Muscle of arm (tissue), 12 donors: ENCODE measurements around the gene DEXI. TPM values are rescaled to one million over a fixed set of nuclear protein-coding genes. Genes with fewer than 3 reads are reported as not detected.

Experiments used
- DNase-seq: peaks from one replicate; pipeline ENCODE4 v3.0.0-alpha.2; 2013
- polyA plus RNA-seq, 12 donors: library from polyadenylated mRNA; unstranded; fragments of 120-200 nt; gene quantifications; one replicate each; pipeline ENCODE4 v1.2.1, GENCODE V29; 2013; ENCODE audit not compliant: insufficient read length in 12 of 12

Gene DEXI
- polyA plus RNA-seq, 12 donors: 14.5 to 60.7 (median 51.0) TPM; not detected in 1

GRCh38 chr16:10897134-10897533 lies 45.1 kb downstream of the DEXI start:
- no peak for DNase-seq

DNA sequence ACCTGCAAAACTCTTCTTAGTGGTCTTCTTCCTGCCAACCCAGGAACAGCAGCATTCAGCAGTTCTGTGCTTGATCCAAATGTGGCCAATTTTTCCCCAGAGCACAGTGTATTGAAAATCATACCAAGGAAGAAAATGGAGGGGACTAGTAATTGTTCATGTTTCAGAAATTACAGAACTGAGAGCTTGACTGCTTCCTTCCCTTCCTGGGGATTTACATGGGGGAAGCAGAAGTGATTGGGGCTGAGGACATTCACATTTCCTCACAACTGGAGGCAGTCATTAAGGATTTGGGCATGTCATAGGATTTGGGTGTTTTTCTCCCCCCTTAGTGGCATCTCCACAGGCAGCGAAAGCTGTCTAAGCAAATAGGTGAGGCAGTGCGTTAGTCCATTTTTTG lies 45.5 kb downstream of the DEXI start:
- DNase-seq: no peak

GRCh38 chr16:10896165-10896564 lies 46.1 kb downstream of the DEXI start:
- no peak for DNase-seq

- DNase-seq: peak; percentile 71
Measured at GRCh38 chr16:10895053-10895946, 47.0 kb downstream of the DEXI start.

GRCh38 chr16:10892782-10893318 lies 49.4 kb downstream of the DEXI start:
- DNase-seq: no peak

DNA sequence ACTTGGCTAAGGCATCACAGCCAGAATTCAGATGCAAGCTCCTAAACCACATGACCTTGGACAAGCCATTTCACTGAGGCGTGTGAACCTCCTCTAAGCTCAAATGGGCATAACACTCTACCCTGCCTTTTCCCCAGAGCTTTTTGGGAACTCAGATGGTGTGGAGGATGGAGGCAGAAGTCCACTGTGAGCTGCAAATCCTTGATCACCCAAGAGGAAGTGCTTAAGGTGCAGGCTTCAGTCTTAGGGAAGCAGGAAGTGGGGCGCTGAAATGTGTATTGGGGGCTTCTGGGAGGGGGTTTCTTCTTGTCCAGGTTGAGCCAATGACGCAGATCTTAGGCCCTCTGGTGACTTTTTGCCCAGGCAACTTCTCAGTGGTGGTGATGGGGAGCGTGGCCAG lies 52.4 kb downstream of the DEXI start:
- DNase-seq: no peak

DNA sequence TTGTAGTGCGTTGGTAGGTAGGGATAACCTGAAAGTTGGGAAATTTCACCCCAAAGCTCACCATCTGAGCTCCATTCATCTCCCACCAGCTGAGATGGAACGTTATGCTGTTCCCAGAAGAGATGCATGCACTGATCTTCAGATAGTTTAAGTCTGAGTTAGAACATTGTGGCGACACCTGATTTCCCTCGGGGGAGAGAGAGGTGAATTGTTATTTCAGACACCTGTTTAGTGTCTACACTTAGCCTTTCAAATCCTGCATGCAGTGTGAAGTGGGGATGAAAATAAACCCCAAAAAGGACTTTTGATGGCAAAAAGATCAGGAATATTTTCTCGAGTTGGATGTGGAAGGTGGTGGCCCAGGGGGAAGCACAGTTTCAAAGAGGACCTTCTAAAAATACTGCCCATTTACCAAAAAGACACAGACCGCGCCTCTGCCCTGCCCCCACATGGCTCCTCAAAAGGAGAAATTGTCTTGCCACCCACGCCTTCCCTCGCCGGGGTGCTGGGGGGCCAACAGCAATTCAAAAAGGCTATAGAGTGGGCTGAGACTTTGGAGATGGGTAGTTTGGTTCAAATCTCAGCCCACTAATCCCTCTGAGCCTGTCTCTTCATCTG lies 53.8 kb downstream of the DEXI start:
- no peak for DNase-seq

GRCh38 chr16:10885246-10885645 lies 57.0 kb downstream of the DEXI start:
- no peak for DNase-seq

GRCh38 chr16:10883004-10883403 lies 59.3 kb downstream of the DEXI start:
- DNase-seq: no peak

DNA sequence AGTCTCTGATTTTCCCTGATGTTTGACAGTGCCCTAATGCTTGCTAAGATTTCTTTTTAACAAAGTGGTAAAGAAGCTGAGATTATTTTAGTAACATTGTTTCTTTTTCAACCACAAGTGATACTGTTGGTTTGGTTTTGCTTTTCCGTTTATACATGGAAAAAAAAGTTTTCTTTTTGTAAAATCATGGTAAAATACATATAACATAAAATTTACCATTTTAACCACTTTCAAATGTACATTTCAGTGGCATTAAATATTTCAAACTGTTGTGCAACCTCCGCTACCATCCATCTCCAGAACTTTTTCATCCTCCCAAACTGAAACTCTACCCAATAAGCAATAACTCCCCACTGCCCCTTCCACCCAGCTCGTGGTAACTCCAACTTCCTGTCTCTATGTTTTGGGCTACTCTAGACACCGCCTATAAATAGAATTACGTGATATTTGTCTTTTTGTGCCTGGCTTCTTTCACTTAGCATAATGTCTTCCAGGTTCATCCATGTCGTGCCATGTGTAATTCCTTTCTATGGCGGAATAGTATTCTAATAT lies 60.7 kb downstream of the DEXI start:
- no peak for DNase-seq

- DNase-seq: no peak
Measured at GRCh38 chr16:10880594-10881452, 61.4 kb downstream of the DEXI start.

DNA sequence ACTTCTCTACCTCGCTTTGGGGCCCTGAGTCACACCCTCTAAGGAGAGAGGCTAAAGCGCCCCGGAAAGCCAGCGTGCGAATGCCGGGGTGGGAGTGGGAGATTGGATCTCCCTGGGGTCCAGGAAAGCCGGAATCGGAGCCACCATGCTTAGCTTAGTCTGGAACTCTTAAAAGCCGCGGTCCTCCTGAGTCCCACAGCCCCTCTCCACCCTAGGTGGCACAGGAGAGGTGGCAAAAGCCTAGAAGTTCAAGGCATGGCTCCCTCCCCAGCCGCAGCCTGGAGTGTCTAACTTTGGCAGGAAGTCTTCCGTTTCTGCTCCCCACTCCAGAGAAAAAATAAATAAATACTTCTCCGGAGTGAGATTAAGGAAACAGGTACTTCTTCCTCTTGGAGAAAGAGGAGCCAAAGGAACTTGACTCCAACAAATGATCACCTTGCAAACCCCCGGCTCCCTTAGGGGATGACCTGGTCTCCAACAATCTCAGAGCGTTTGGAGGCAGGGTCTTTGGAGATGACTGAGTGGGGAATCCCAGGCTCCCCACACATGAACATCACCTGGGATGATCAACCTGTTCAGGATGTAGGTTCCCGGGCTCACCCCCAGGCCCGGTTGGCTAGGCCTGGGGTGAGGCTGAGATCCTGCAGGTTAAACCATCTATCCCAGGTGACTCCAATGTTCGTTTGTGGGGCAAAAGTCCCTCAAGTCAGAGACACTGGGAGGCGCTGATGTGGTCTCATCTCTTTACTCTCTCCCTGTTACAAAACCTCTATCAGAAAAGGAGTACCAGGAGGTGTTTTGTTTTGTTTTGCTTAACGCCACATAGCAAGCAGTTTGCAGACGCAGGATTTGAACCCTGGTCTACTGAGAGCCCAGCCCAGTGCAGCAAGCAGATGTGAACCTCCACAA lies 62.3 kb downstream of the DEXI start:
- no peak for DNase-seq

Other genes starting within 250 kb of the DEXI start
- under 1 TPM in 2 of 12 donors, not detected in 10; 0.16 to 0.29 TPM for gene TEKT5, start 247.5 kb downstream of the DEXI start, polyA plus RNA-seq
- gene NUBP1, start 198.6 kb downstream of the DEXI start, polyA plus RNA-seq: 10 to 100 TPM in 11 of 12 donors, not detected in 1; 25.7 to 35.7 (median 29.6) TPM
- gene TVP23A, start 123.7 kb downstream of the DEXI start, polyA plus RNA-seq: 1 to 10 TPM in 11 of 12 donors, not detected in 1; 1.8 to 4.7 (median 3.0) TPM
- gene CIITA, start 65.3 kb downstream of the DEXI start, polyA plus RNA-seq: 10 to 100 TPM in 1 of 12 donors, 1 to 10 TPM in 9, not detected in 2; 1.0 to 13.0 (median 1.9) TPM
- 10 to 100 TPM in 11 of 12 donors, not detected in 1; 11.8 to 16.1 (median 14.0) TPM for gene CLEC16A, start 2.1 kb upstream of the DEXI start, polyA plus RNA-seq